ENCODE results near the gene RAB3IL1. TPM values are rescaled to one million over a fixed set of nuclear protein-coding genes. Genes with fewer than 3 reads are reported as not detected.
"Not testable (repeated sequence)": the region's sequence is repeated elsewhere in the genome, so short reads cannot be mapped to it uniquely, and the experiment has no call there.

RAB3IL1 gene
- total and polyA plus RNA-seq, 2 donors, result 13.0 to 30.6 TPM

GRCh38 chr11:61887839-61888494 lies 29.4 kb downstream of the RAB3IL1 start:
- H3K36me3 ChIP-seq (ENCODE audit: insufficient read depth), result no peaks in the 10 kb centered on the region
- no peak for DNase-seq (ENCODE audit: extremely low spot score)
- no peak overlapping the region for H3K27ac ChIP-seq (ENCODE audit: low read depth)
- 52% methylated on average over 7 of the region's 7 CpGs for WGBS
- no peak overlapping the region for H3K4me3 ChIP-seq (ENCODE audit: low read depth, low read length)
- H3K4me1 ChIP-seq (ENCODE audit: insufficient read depth), result no peaks in the 10 kb centered on the region

GRCh38 chr11:61886643-61887042 lies 30.7 kb downstream of the RAB3IL1 start:
- DNase-seq (ENCODE audit: extremely low spot score), result no peak
- Histone ChIP-seq H3K4me1 (ENCODE audit: insufficient read depth) (no peaks in the 10 kb centered on the region), H3K27ac (ENCODE audit: low read depth) (no peak overlapping the region), H3K36me3 (ENCODE audit: insufficient read depth) (no peaks in the 10 kb centered on the region), H3K4me3 (ENCODE audit: low read depth, low read length) (no peak overlapping the region)
- 99% methylated on average over 3 of the region's 3 CpGs for WGBS

GRCh38 chr11:61885784-61886580 lies 31.4 kb downstream of the RAB3IL1 start:
- Histone ChIP-seq H3K36me3 (ENCODE audit: insufficient read depth) (no peaks in the 10 kb centered on the region), H3K27ac (ENCODE audit: low read depth) (no peak overlapping the region), H3K4me3 (ENCODE audit: low read depth, low read length) (no peak overlapping the region), H3K4me1 (ENCODE audit: insufficient read depth) (no peaks in the 10 kb centered on the region)
- no peak for DNase-seq (ENCODE audit: extremely low spot score)
- WGBS, result 97% methylated on average over 13 of the region's 13 CpGs

- Histone ChIP-seq H3K4me1 (ENCODE audit: insufficient read depth) (no peaks in the 10 kb centered on the region), H3K36me3 (ENCODE audit: insufficient read depth) (no peaks in the 10 kb centered on the region), H3K27ac (ENCODE audit: low read depth) (no peak overlapping the region), H3K4me3 (ENCODE audit: low read depth, low read length) (no peak overlapping the region)
- DNase-seq (ENCODE audit: extremely low spot score), result no peak
- 85% methylated on average over 7 of the region's 7 CpGs for WGBS
These were observed 32.1 kb downstream of the RAB3IL1 start for GRCh38 chr11:61885166-61885778.

GRCh38 chr11:61883947-61884346 lies 33.4 kb downstream of the RAB3IL1 start:
- no peak overlapping the region for H3K4me3 ChIP-seq (ENCODE audit: low read depth, low read length)
- no peaks in the 10 kb centered on the region for H3K4me1 ChIP-seq (ENCODE audit: insufficient read depth)
- 90% methylated on average over 5 of the region's 5 CpGs for WGBS
- no peak overlapping the region for H3K27ac ChIP-seq (ENCODE audit: low read depth)
- no peak for DNase-seq (ENCODE audit: extremely low spot score)
- no peaks in the 10 kb centered on the region for H3K36me3 ChIP-seq (ENCODE audit: insufficient read depth)

GRCh38 chr11:61883327-61883726 lies 34.0 kb downstream of the RAB3IL1 start:
- no peak overlapping the region for H3K4me3 ChIP-seq (ENCODE audit: low read depth, low read length)
- H3K4me1 ChIP-seq (ENCODE audit: insufficient read depth), result no peaks in the 10 kb centered on the region
- H3K36me3 ChIP-seq (ENCODE audit: insufficient read depth), result no peaks in the 10 kb centered on the region
- WGBS, result 85% methylated on average over 10 of the region's 10 CpGs
- H3K27ac ChIP-seq (ENCODE audit: low read depth), result no peak overlapping the region
- no peak for DNase-seq (ENCODE audit: extremely low spot score)

- no peak for DNase-seq (ENCODE audit: extremely low spot score)
- Histone ChIP-seq H3K36me3 (ENCODE audit: insufficient read depth) (no peaks in the 10 kb centered on the region), H3K4me1 (ENCODE audit: insufficient read depth) (no peaks in the 10 kb centered on the region), H3K27ac (ENCODE audit: low read depth) (no peak overlapping the region), H3K4me3 (ENCODE audit: low read depth, low read length) (no peak overlapping the region)
- 81% methylated on average over 6 of the region's 6 CpGs for WGBS
These were observed 34.5 kb downstream of the RAB3IL1 start for GRCh38 chr11:61882879-61883278.

- not testable (repeated sequence) for DNase-seq (ENCODE audit: extremely low spot score)
- 94% methylated on average over 3 of the region's 3 CpGs for WGBS
These were observed 35.1 kb downstream of the RAB3IL1 start for GRCh38 chr11:61882267-61882666.

GRCh38 chr11:61881397-61881796 lies 36.0 kb downstream of the RAB3IL1 start:
- 82% methylated on average over 3 of the region's 3 CpGs for WGBS
- Histone ChIP-seq H3K4me1 (ENCODE audit: insufficient read depth) (no peaks in the 10 kb centered on the region), H3K4me3 (ENCODE audit: low read depth, low read length) (no peak overlapping the region), H3K27ac (ENCODE audit: low read depth) (no peak overlapping the region), H3K36me3 (ENCODE audit: insufficient read depth) (no peaks in the 10 kb centered on the region)
- no peak for DNase-seq (ENCODE audit: extremely low spot score)

More at GRCh38 chr11:61882267-61882666, 35.1 kb downstream of the RAB3IL1 start:
- not testable (repeated sequence) for H3K36me3 ChIP-seq (ENCODE audit: insufficient read depth); H3K4me1 ChIP-seq (ENCODE audit: insufficient read depth); H3K4me3 ChIP-seq (ENCODE audit: low read depth, low read length); H3K27ac ChIP-seq (ENCODE audit: low read depth)

- no peak overlapping the region for H3K4me3 ChIP-seq (ENCODE audit: low read depth, low read length)
- 69% methylated on average over 6 of the region's 6 CpGs for WGBS
- H3K36me3 ChIP-seq (ENCODE audit: insufficient read depth), result no peaks in the 10 kb centered on the region
- no peak for DNase-seq (ENCODE audit: extremely low spot score)
- H3K4me1 ChIP-seq (ENCODE audit: insufficient read depth), result no peaks in the 10 kb centered on the region
- no peak overlapping the region for H3K27ac ChIP-seq (ENCODE audit: low read depth)
These were observed 36.9 kb downstream of the RAB3IL1 start for GRCh38 chr11:61880454-61880853.

GRCh38 chr11:61880031-61880430 lies 37.3 kb downstream of the RAB3IL1 start:
- H3K36me3 ChIP-seq (ENCODE audit: insufficient read depth), result no peaks in the 10 kb centered on the region
- 86% methylated on average over 11 of the region's 11 CpGs for WGBS
- no peaks in the 10 kb centered on the region for H3K4me1 ChIP-seq (ENCODE audit: insufficient read depth)
- no peak overlapping the region for H3K27ac ChIP-seq (ENCODE audit: low read depth)
- H3K4me3 ChIP-seq (ENCODE audit: low read depth, low read length), result no peak overlapping the region
- no peak for DNase-seq (ENCODE audit: extremely low spot score)

- H3K4me1 ChIP-seq (ENCODE audit: insufficient read depth), result no peaks in the 10 kb centered on the region
- H3K4me3 ChIP-seq (ENCODE audit: low read depth, low read length), result no peak overlapping the region
- WGBS, result 92% methylated on average over 7 of the region's 7 CpGs
- no peak overlapping the region for H3K27ac ChIP-seq (ENCODE audit: low read depth)
- DNase-seq (ENCODE audit: extremely low spot score), result no peak
- no peaks in the 10 kb centered on the region for H3K36me3 ChIP-seq (ENCODE audit: insufficient read depth)
These were observed 38.2 kb downstream of the RAB3IL1 start for GRCh38 chr11:61879152-61879551.

- no peak for DNase-seq (ENCODE audit: extremely low spot score)
- H3K36me3 ChIP-seq (ENCODE audit: insufficient read depth), result no peaks in the 10 kb centered on the region
- H3K4me3 ChIP-seq (ENCODE audit: low read depth, low read length), result no peak overlapping the region
- H3K4me1 ChIP-seq (ENCODE audit: insufficient read depth), result no peaks in the 10 kb centered on the region
- 95% methylated on average over 14 of the region's 14 CpGs for WGBS
- no peak overlapping the region for H3K27ac ChIP-seq (ENCODE audit: low read depth)
These were observed 41.7 kb downstream of the RAB3IL1 start for GRCh38 chr11:61875698-61876097.

- no peak for DNase-seq (ENCODE audit: extremely low spot score)
- H3K27ac ChIP-seq (ENCODE audit: low read depth), result no peak overlapping the region
- 85% methylated on average over 3 of the region's 3 CpGs for WGBS
- H3K4me1 ChIP-seq (ENCODE audit: insufficient read depth), result no peaks in the 10 kb centered on the region
- H3K36me3 ChIP-seq (ENCODE audit: insufficient read depth), result no peaks in the 10 kb centered on the region
- H3K4me3 ChIP-seq (ENCODE audit: low read depth, low read length), result no peak overlapping the region
These were observed 42.5 kb downstream of the RAB3IL1 start for GRCh38 chr11:61874853-61875252.

All from urinary bladder (tissue), 4 donors.